GM23338 (cell line): Measurements from ENCODE around the gene SP9.

Source experiments
- CREB1 ChIP-seq: fragments of 250-450 bp; sonication (Bioruptor Pico); IDR thresholded peaks from 2 replicates; pipeline ENCODE4 v1.5.0; 2020; ENCODE audit warnings: low read depth, mild to moderate bottlenecking, moderate library complexity
- CTCF ChIP-seq, 2 experiments: fragments of 200-600 bp in 1 of 2; sonication (generic) in 1 of 2; conservative IDR thresholded peaks; 2 replicates each; pipeline versions ENCODE4 v1.5.1 to v1.6.1; 2016 to 2017; ENCODE audit warnings: antibody characterized with exemption in 2 of 2, low read depth in 2 of 2, mild to moderate bottlenecking in 2 of 2, moderate library complexity in 1 of 2
- EZH2 ChIP-seq: fragments of 200-600 bp; sonication (generic); IDR thresholded peaks from one replicate; pipeline ENCODE4 v1.8.0; 2017; ENCODE audit warnings: antibody characterized with exemption, mild to moderate bottlenecking, low read depth; ENCODE audit not compliant: unreplicated experiment
- POLR2AphosphoS5 ChIP-seq: IDR thresholded peaks from 2 replicates; pipeline ENCODE4 v1.6.1; 2016; ENCODE audit warnings: antibody characterized with exemption, low read depth
- REST ChIP-seq: IDR thresholded peaks from one replicate; pipeline ENCODE4 v1.6.1; 2018; ENCODE audit warnings: antibody characterized with exemption; ENCODE audit not compliant: unreplicated experiment

GRCh38 chr2:174335254-174335987, 667 bp downstream of the SP9 start:
- TF ChIP-seq CTCF (conservative IDR thresholded peaks at IDR 0.05; ENCODE audit: low read depth in 2 of 2), result no peak
- TF ChIP-seq POLR2AphosphoS5, result no peak
- no peak for TF ChIP-seq REST
- peak; percentile 98 for TF ChIP-seq EZH2
- no peak for TF ChIP-seq CREB1
